Fibroblast of the aortic adventitia (primary cell): ENCODE measurements around the gene FREM1. TPM values are rescaled to one million over a fixed set of nuclear protein-coding genes. Genes with fewer than 3 reads are reported as not detected.
A peak's percentile ranks its signal among the peaks of the same experiment; 100 is the strongest.
"Not testable (repeated sequence)": the region's sequence is repeated elsewhere in the genome, so short reads cannot be mapped to it uniquely, and the experiment has no call there.

Experiments
- DNase-seq: peaks from one replicate; pipeline ENCODE4 v3.0.0-alpha.2; 2010; ENCODE audit warnings: low read depth
- H3K4me3 ChIP-seq: 2 replicates; pipeline ENCODE4 v1.5.1; 2011; ENCODE audit warnings: low read depth, mild to moderate bottlenecking, control low read depth, low read length, moderate library complexity
- CTCF ChIP-seq: IDR thresholded peaks from 2 replicates; pipeline ENCODE4 v1.5.1; 2011; ENCODE audit warnings: mild to moderate bottlenecking, low read length, control low read depth, inconsistent platforms; ENCODE audit not compliant: insufficient read depth
- total RNA-seq: library from RNA; depleted of rRNA; stranded (reverse); fragments of >200 nt; gene quantifications from 2 replicates; pipeline ENCODE4 v1.2.3, GENCODE V29; 2012; ENCODE audit warnings: low replicate concordance

The FREM1 gene
- total RNA-seq, 1 donor: 0.45 TPM

- DNase-seq: no peak
- no peak for TF ChIP-seq CTCF
- H3K4me3 ChIP-seq: no peak overlapping the region
Observed at GRCh38 chr9:14926941-14927624, 16.9 kb upstream of the FREM1 start.

- TF ChIP-seq CTCF: no peak
- H3K4me3 ChIP-seq: peak overlapping the region; percentile 44
- DNase-seq: peak; percentile 72
Observed at GRCh38 chr9:14924230-14925219, 14.3 kb upstream of the FREM1 start.

GRCh38 chr9:14923701-14924100 is 13.5 kb upstream of the FREM1 start:
- DNase-seq: no peak
- TF ChIP-seq CTCF: no peak
- H3K4me3 ChIP-seq: no peak overlapping the region

- not testable (repeated sequence) for H3K4me3 ChIP-seq, DNase-seq
Observed at GRCh38 chr9:14920805-14921204, 10.6 kb upstream of the FREM1 start.

GRCh38 chr9:14913366-14913765 is 3.1 kb upstream of the FREM1 start:
- TF ChIP-seq CTCF: no peak
- no peak overlapping the region for H3K4me3 ChIP-seq
- no peak for DNase-seq

GRCh38 chr9:14912859-14913258 is 2.6 kb upstream of the FREM1 start:
- TF ChIP-seq CTCF: no peak
- H3K4me3 ChIP-seq: no peak overlapping the region
- no peak for DNase-seq

- no peak overlapping the region for H3K4me3 ChIP-seq
- no peak for TF ChIP-seq CTCF
- DNase-seq: no peak
Observed at GRCh38 chr9:14911046-14911445, 818 bp upstream of the FREM1 start.
